Measurements from ENCODE around the gene KDF1. TPM values are rescaled to one million over a fixed set of nuclear protein-coding genes. Genes with fewer than 3 reads are reported as not detected.

Gene KDF1
- total and polyA plus RNA-seq, 2 experiments from 2014 or later, result 13.6 to 21.1 TPM

GRCh38 chr1:26965213-26965612 lies 4.9 kb upstream of the KDF1 start:
- ATAC-seq, result no peak
- no peak overlapping the region for H3K4me3 ChIP-seq
- H3F3A ChIP-seq (replicated peaks; ENCODE audit: low read depth), result peaks cover 4% of the 10 kb centered on the region; the same call in 1 of the 2 replicates
- no peak overlapping the region for H3K27ac ChIP-seq (ENCODE audit: low read depth)
- TF ChIP-seq NANOG (IDR thresholded peaks at IDR 0.05; ENCODE audit: borderline replicate concordance) (no peak), CREB1 (CRISPR knock-in tag; IDR thresholded peaks at IDR 0.05; ENCODE audit: low read depth) (no peak)
- no peaks in the 10 kb centered on the region for H3K27me3 ChIP-seq (ENCODE audit: insufficient read depth)
- no peaks in the 10 kb centered on the region for H3K79me2 ChIP-seq (replicated peaks; ENCODE audit: insufficient read depth)
- H2AFZ ChIP-seq, result no peak overlapping the region
- no peaks in the 10 kb centered on the region for H3K36me3 ChIP-seq (ENCODE audit: insufficient read depth)
- Mint-ChIP-seq H3K27ac (no peak overlapping the region), H3K4me1 (peaks cover 12% of the 10 kb centered on the region; the same call in 2 of the 3 replicates), H3K27me3 (ENCODE audit: insufficient read depth, low read depth, poor library complexity) (peaks cover 15% of the 10 kb centered on the region), H3K9me3 (no peaks in the 10 kb centered on the region), H3K36me3 (ENCODE audit: low read depth) (no peaks in the 10 kb centered on the region; the same call in 2 of the 3 replicates), H3K4me3 (no peak overlapping the region)
- peaks cover 18% of the 10 kb centered on the region; the same call in 1 of the 2 replicates for H3K4me1 ChIP-seq (ENCODE audit: insufficient read depth)
- H3K9me2 ChIP-seq (ENCODE audit: insufficient read depth), result no peaks in the 10 kb centered on the region
- DNase-seq (ENCODE audit: low spot score), result no peak
- no peaks in the 10 kb centered on the region for H4K20me1 ChIP-seq (replicated peaks; ENCODE audit: insufficient read depth)
- no peak overlapping the region for H3K4me2 ChIP-seq

GRCh38 chr1:26961826-26962225 lies 1.6 kb upstream of the KDF1 start:
- ATAC-seq, result no peak
- H3K9me3 Mint-ChIP-seq, result 0 out of 3 replicates have a peak, but pooled peaks cover 2% of the 10 kb centered on the region
- no peak overlapping the region for H3K4me3 ChIP-seq
- no peak overlapping the region for H3K4me2 ChIP-seq
- H2AFZ ChIP-seq, result no peak overlapping the region
- H3K27ac Mint-ChIP-seq, result no peak overlapping the region
- peaks cover 5% of the 10 kb centered on the region for H3K36me3 Mint-ChIP-seq (ENCODE audit: low read depth)
- H3K4me3 Mint-ChIP-seq, result 0 out of 3 replicates have a peak overlapping the region, but pooled peaks have one; percentile 25
- H4K20me1 ChIP-seq (replicated peaks; ENCODE audit: insufficient read depth), result 0 out of 2 replicates have a peak, but pooled peaks cover 4% of the 10 kb centered on the region
- H3K36me3 ChIP-seq (ENCODE audit: insufficient read depth), result no peaks in the 10 kb centered on the region; the same call in 1 of the 2 replicates
- H3K27me3 Mint-ChIP-seq (ENCODE audit: insufficient read depth, low read depth, poor library complexity), result peaks cover 14% of the 10 kb centered on the region
- H3F3A ChIP-seq (replicated peaks; ENCODE audit: low read depth), result peaks cover 6% of the 10 kb centered on the region; the same call in 1 of the 2 replicates
- peaks cover 25% of the 10 kb centered on the region; the same call in 1 of the 2 replicates for H3K4me1 ChIP-seq (ENCODE audit: insufficient read depth)
- H3K9me2 ChIP-seq (ENCODE audit: insufficient read depth), result no peaks in the 10 kb centered on the region
- peaks cover 10% of the 10 kb centered on the region for H3K79me2 ChIP-seq (replicated peaks; ENCODE audit: insufficient read depth)
- no peaks in the 10 kb centered on the region for H3K27me3 ChIP-seq (ENCODE audit: insufficient read depth)
- no peak for DNase-seq (ENCODE audit: low spot score)
- peaks cover 11% of the 10 kb centered on the region for H3K4me1 Mint-ChIP-seq
- H3K27ac ChIP-seq (ENCODE audit: low read depth), result no peak overlapping the region
- TF ChIP-seq EZH2phosphoT487 (IDR thresholded peaks at IDR 0.05; ENCODE audit: unreplicated experiment) (no peak), POLR2AphosphoS5 (IDR thresholded peaks at IDR 0.05; ENCODE audit: low read depth) (no peak), ZNF331 (CRISPR knock-in tag; IDR thresholded peaks at IDR 0.05; ENCODE audit: low read depth) (no peak), REST (IDR thresholded peaks at IDR 0.05; ENCODE audit: unreplicated experiment) (no peak), CREB1 (CRISPR knock-in tag; IDR thresholded peaks at IDR 0.05; ENCODE audit: low read depth) (no peak), EZH2 (IDR thresholded peaks at IDR 0.05; ENCODE audit: low read depth, unreplicated experiment) (no peak), ZNF114 (CRISPR knock-in tag; IDR thresholded peaks at IDR 0.05) (no peak), ZNF462 (CRISPR knock-in tag; IDR thresholded peaks at IDR 0.05) (no peak), NANOG (IDR thresholded peaks at IDR 0.05; ENCODE audit: borderline replicate concordance) (no peak), JUNB (IDR thresholded peaks at IDR 0.05; ENCODE audit: unreplicated experiment) (no peak)
